Measurements from ENCODE around the gene DEPP1. TPM values are rescaled to one million over a fixed set of nuclear protein-coding genes. Genes with fewer than 3 reads are reported as not detected.

Gene DEPP1
- total and polyA plus RNA-seq, 5 experiments from 2014 or later, result not detected

GRCh38 chr10:44928462-44928861, 50.1 kb downstream of the DEPP1 start:
- H3K27ac Mint-ChIP-seq, result no peak overlapping the region
- no peaks in the 10 kb centered on the region for H3K36me3 Mint-ChIP-seq
- H3K27me3 Mint-ChIP-seq, result peaks cover 0 to 1% (median 0%) of the 10 kb centered on the region in 5 donors
- H3K4me3 Mint-ChIP-seq, result no peak overlapping the region
- no peaks in the 10 kb centered on the region for H3K4me1 Mint-ChIP-seq
- POLR2A ChIA-PET, result no interaction called here
- DNase-seq (no peak), ATAC-seq (no peak)
- no peaks in the 10 kb centered on the region for H3K9me3 Mint-ChIP-seq

DNA sequence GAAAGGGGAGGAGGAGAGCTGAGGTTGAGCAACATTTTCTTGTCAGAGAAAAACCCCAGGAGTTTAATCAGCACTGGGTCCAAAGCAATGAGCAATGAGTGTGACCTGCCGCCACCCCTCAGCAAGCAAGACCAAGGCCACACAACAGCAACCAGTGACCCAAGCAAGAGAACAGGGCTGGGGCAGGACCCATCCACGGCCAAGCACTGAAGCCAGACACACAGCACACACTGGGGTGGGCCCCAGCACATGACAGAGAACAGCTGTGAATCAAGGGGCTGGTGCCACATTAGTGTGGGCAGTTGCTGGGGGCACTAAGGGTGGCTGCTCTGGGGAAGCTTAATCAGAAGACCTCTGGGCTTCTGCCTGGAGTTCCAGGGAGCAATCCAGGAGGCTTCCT, 51.3 kb downstream of the DEPP1 start:
- Mint-ChIP-seq H3K4me3 (no peak overlapping the region), H3K27me3 (peaks cover 0 to 1% (median 0%) of the 10 kb centered on the region in 5 donors)

DNA sequence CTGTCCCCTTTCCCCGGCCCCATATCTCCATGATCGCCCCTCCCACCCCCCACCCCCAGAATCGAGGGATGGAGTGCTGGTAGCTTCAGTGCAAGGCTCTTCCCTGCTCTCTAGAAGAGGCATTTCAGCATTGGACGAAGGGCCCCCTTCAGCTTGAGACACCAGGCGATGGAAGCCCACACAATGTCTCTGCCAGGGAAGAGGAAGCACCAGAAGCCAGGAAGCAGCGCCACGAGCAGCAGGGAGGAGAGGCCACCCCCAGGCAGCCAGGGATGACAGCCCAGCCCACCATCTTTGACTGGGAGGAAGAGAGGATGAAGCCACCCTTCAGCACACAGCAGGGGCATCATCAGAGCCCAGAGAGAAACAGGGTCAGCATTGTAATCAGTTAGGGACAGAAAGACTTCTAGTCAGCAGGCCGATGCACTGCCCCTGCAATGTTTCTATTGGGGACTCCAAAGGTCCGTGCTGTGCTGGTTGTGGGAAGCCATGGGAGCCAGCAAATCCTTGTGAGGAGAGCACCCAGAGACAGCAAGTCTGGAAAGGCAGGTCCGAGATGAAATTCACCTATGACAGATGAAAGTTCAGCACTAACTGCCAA, 51.8 kb downstream of the DEPP1 start:
- H3K9me3 Mint-ChIP-seq, result no peaks in the 10 kb centered on the region
- POLR2A ChIA-PET, result no interaction called here
- no peak overlapping the region for H3K4me3 Mint-ChIP-seq
- H3K36me3 Mint-ChIP-seq, result no peaks in the 10 kb centered on the region
- ATAC-seq (no peak), DNase-seq (no peak)
- no peaks in the 10 kb centered on the region for H3K4me1 Mint-ChIP-seq
- H3K27ac Mint-ChIP-seq, result no peak overlapping the region
- H3K27me3 Mint-ChIP-seq, result peaks cover 0 to 1% (median 0%) of the 10 kb centered on the region in 5 donors

More for the DNA sequence above, 51.3 kb downstream of the DEPP1 start:
- Mint-ChIP-seq H3K36me3 (no peaks in the 10 kb centered on the region), H3K27ac (no peak overlapping the region), H3K4me1 (no peaks in the 10 kb centered on the region), H3K9me3 (no peaks in the 10 kb centered on the region)
- DNase-seq (no peak), ATAC-seq (no peak)
- POLR2A ChIA-PET, result no interaction called here

Other genes with a start within 250 kb of the DEPP1 start
- not detected for gene TMEM72, start 67.5 kb downstream of the DEPP1 start, total RNA-seq
- gene TMEM72, start 67.5 kb downstream of the DEPP1 start, polyA plus RNA-seq, result not detected
- gene RASSF4, start 19.0 kb downstream of the DEPP1 start, total RNA-seq, result 1 to 10 TPM in 1 of 2 experiments, under 1 TPM in 1; 0.88 to 1.8 TPM
- gene RASSF4, start 19.0 kb downstream of the DEPP1 start, polyA plus RNA-seq, result 1 to 10 TPM in 2 of 3 donors, under 1 TPM in 1; 0.40 to 1.7 (median 1.0) TPM
- gene ZNF22, start 22.1 kb upstream of the DEPP1 start, total RNA-seq, result 10 to 100 TPM; 46.3 to 47.0 TPM
- gene ZNF22, start 22.1 kb upstream of the DEPP1 start, polyA plus RNA-seq, result 10 to 100 TPM; 54.1 to 62.3 (median 58.7) TPM